PFSK-1 (cell line): ENCODE measurements around the gene GPAT3.

Source experiments
- POLR2AphosphoS5 ChIP-seq: IDR thresholded peaks from 2 replicates; pipeline ENCODE4 v1.6.1; 2012; ENCODE audit warnings: low read depth, mild to moderate bottlenecking, control low read depth, low read length, moderate library complexity
- REST ChIP-seq, 2 experiments: IDR thresholded peaks; 2 replicates each; pipeline versions ENCODE4 v1.6.1 to v1.8.0; 2011 to 2012; ENCODE audit warnings: low read depth in 2 of 2, low read length in 2 of 2, control low read depth in 1 of 2, inconsistent platforms in 1 of 2, mild to moderate bottlenecking in 1 of 2, moderate library complexity in 1 of 2; ENCODE audit not compliant: insufficient read depth in 1 of 2
- SIN3A ChIP-seq: IDR thresholded peaks from 2 replicates; pipeline ENCODE4 v1.6.1; 2012; ENCODE audit warnings: mild to moderate bottlenecking, low read length, moderate library complexity, borderline replicate concordance; ENCODE audit not compliant: insufficient read depth
- TAF1 ChIP-seq: IDR thresholded peaks from 2 replicates; pipeline ENCODE4 v1.6.1; 2012; ENCODE audit warnings: low read length, control low read depth, borderline replicate concordance; ENCODE audit not compliant: insufficient read depth

- TF ChIP-seq POLR2AphosphoS5, result no peak
- no peak for TF ChIP-seq REST (IDR thresholded peaks at IDR 0.05; ENCODE audit: insufficient read depth in 1 of 2, low read depth in 2 of 2, low read length in 2 of 2)
- no peak for TF ChIP-seq TAF1
- TF ChIP-seq SIN3A, result no peak
Observed at GRCh38 chr4:83603129-83603528, 67.2 kb downstream of the GPAT3 start.
